HG02610 (cell line): Measurements from ENCODE around the gene RPS6KA5.
"Not testable (repeated sequence)": the region's sequence is repeated elsewhere in the genome, so short reads cannot be mapped to it uniquely, and the experiment has no call there.

Experiments
- ATAC-seq: cut with Tn5 transposase; IDR thresholded peaks from one replicate; pipeline ENCODE4 v1.9.1; 2021; ENCODE audit warnings: mild to moderate bottlenecking, moderate library complexity; ENCODE audit not compliant: unreplicated experiment

The RPS6KA5 gene

GRCh38 chr14:91060351-91061055 is at the start of gene RPS6KA5:
TSS of gene RPS6KA5 (minus strand) at chr14:91060641. CDS start at chr14:91060434, 207 bp downstream.
- ATAC-seq, result peak; percentile 89

GRCh38 chr14:91108941-91109611 is 48.6 kb upstream of the RPS6KA5 start:
- no peak for ATAC-seq

- no peak for ATAC-seq
Measured at GRCh38 chr14:91103116-91103515, 42.7 kb upstream of the RPS6KA5 start.

GRCh38 chr14:91100102-91100501 is 39.7 kb upstream of the RPS6KA5 start:
- no peak for ATAC-seq

- ATAC-seq, result no peak
Measured at GRCh38 chr14:91098591-91098990, 38.1 kb upstream of the RPS6KA5 start.

- not testable (repeated sequence) for ATAC-seq
Measured at GRCh38 chr14:91097657-91098056, 37.2 kb upstream of the RPS6KA5 start.

- ATAC-seq, result no peak
Measured at GRCh38 chr14:91095178-91095577, 34.7 kb upstream of the RPS6KA5 start.

GRCh38 chr14:91094772-91095171 is 34.3 kb upstream of the RPS6KA5 start:
- ATAC-seq, result no peak

GRCh38 chr14:91093743-91094472 is 33.5 kb upstream of the RPS6KA5 start:
- not testable (repeated sequence) for ATAC-seq

- ATAC-seq, result no peak
Measured at GRCh38 chr14:91092073-91092472, 31.6 kb upstream of the RPS6KA5 start.

- ATAC-seq, result no peak
Measured at GRCh38 chr14:91090743-91091142, 30.3 kb upstream of the RPS6KA5 start.

- peak; percentile 39 for ATAC-seq
Measured at GRCh38 chr14:91089958-91090535, 29.6 kb upstream of the RPS6KA5 start.

- ATAC-seq, result no peak
Measured at GRCh38 chr14:91088585-91089235, 28.3 kb upstream of the RPS6KA5 start.

GRCh38 chr14:91087470-91087869 is 27.0 kb upstream of the RPS6KA5 start:
- ATAC-seq, result not testable (repeated sequence)

- no peak for ATAC-seq
Measured at GRCh38 chr14:91084516-91084915, 24.1 kb upstream of the RPS6KA5 start.

GRCh38 chr14:91082282-91082681 is 21.8 kb upstream of the RPS6KA5 start:
- no peak for ATAC-seq

GRCh38 chr14:91080071-91080470 is 19.6 kb upstream of the RPS6KA5 start:
- no peak for ATAC-seq

GRCh38 chr14:91078095-91078737 is 17.8 kb upstream of the RPS6KA5 start:
- ATAC-seq, result peak; percentile 92

GRCh38 chr14:91075553-91075952 is 15.1 kb upstream of the RPS6KA5 start:
- no peak for ATAC-seq

- no peak for ATAC-seq
Measured at GRCh38 chr14:91070572-91070971, 10.1 kb upstream of the RPS6KA5 start.
